Stimulated activated CD8-positive, alpha-beta memory T cell treated with anti-CD3 and anti-CD28 coated beads, Interleukin-7, amount 100 ng/mL, for 4 hours (primary cell): Measurements from ENCODE around the gene MFSD2A.
A peak's percentile ranks its signal among the peaks of the same experiment; 100 is the strongest.
"Not testable (repeated sequence)": the region's sequence is repeated elsewhere in the genome, so short reads cannot be mapped to it uniquely, and the experiment has no call there.

Experiments used
- DNase-seq, 2 donors: peaks; one replicate each; pipeline ENCODE4 v3.0.0-alpha.2; 2020; ENCODE audit warnings: low read depth in 2 of 2

MFSD2A gene

DNA sequence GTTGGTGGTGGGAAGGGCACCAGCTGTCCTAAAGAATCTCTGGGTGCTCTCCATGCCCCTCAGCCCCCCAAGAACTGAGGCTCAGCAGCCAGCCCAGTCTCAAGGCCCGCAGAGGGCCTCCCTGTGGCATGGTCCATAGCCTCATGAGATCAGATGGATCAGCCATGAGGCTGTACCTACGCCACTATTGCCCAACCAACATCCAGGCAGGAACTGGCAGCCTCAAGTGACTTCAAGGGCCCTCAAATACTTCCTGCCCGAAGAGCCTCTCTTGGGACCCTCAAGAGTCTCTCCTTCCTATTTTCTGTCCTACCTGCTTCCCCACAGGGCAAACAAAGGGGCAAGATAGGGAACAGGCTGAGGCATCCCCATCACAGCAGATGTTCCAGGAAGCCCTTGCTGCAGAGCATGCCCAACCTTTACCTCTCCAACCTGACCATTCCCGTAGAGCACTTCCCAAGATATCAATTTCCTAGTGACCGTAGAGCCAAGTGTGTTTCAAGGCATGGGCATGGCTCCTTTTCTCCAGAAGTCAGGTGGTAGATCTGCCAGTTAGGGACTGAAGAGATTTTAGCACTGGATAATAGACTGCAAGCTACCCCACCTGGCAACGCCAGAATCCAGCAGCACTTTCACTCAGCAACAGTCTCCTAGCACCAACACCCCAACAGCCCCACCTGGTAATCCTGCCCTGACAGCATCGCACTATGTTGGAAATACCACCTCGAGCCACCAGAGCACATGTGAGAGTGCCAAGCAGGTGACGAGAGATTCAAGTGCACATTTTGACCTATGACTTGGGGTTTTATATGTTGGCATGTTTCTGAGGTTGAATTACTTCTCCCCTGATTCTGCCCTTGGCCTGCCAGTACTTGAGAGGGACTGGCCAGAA is 13.7 kb upstream of the MFSD2A start:
- DNase-seq, result no peak

DNA sequence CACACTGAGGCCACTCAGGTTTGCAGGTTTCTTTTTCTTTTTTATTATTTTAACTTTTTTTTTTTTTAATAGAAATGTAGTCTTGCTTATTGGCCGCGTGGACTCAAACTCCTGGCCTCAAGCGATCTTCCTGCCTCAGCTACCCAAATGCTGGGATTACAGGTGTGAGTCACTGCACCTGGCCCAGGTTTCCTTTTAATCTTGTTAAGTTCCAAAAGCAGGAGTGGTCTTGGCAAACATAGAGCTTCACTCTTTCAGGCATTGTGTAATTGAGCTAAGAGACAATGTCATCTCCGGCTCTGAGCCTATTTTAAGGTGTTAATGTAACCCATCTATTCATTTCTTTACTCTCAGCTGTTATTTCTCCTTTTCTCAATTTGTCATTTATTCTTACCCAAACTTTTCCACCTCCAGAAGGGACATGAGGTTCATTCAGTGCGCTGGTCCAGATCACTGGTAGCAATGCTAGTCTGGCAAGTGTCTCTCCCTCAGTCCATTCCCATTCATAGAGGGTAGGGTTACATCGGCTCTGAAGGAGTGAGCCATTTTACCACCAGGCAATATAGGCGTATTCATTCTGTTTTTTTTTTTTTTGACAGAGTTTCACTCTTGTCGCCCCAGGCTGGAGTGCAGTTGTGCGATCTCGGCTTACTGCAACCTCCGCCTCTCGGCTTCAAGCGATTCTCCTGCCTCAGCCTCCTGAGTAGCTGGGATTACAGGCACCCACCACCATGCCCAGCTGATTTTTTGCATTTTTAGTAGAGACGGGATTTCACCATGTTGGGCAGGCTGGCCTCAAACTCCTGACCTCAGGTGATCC is 11.3 kb upstream of the MFSD2A start:
- DNase-seq, result no peak

- no peak for DNase-seq
Observed at GRCh38 chr1:39944410-39945112, 10.4 kb upstream of the MFSD2A start.

GRCh38 chr1:39946216-39946615 is 8.7 kb upstream of the MFSD2A start:
- DNase-seq, result no peak

GRCh38 chr1:39947260-39947659 is 7.7 kb upstream of the MFSD2A start:
- DNase-seq, result no peak

DNA sequence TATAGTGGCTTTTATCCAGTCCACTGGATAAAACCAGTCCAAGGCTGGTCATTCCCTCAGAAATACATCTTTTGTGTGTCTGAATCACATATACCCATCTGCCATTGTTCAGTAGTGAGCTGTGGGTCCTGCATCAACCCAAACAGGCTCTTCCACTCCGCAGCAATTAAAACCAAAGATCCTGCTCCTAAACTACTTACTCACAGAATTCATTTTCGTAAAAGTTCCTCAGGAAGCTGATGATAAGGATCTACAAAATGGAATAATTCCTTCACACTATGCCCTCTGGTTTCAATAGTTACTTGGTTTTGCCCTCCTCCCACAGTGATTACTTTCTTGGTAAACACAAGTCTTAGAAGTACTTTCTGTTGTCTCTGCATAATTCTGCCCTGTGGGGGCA is 5.1 kb upstream of the MFSD2A start:
- no peak for DNase-seq

GRCh38 chr1:39951926-39952325 is 3.0 kb upstream of the MFSD2A start:
- DNase-seq, result no peak

DNA sequence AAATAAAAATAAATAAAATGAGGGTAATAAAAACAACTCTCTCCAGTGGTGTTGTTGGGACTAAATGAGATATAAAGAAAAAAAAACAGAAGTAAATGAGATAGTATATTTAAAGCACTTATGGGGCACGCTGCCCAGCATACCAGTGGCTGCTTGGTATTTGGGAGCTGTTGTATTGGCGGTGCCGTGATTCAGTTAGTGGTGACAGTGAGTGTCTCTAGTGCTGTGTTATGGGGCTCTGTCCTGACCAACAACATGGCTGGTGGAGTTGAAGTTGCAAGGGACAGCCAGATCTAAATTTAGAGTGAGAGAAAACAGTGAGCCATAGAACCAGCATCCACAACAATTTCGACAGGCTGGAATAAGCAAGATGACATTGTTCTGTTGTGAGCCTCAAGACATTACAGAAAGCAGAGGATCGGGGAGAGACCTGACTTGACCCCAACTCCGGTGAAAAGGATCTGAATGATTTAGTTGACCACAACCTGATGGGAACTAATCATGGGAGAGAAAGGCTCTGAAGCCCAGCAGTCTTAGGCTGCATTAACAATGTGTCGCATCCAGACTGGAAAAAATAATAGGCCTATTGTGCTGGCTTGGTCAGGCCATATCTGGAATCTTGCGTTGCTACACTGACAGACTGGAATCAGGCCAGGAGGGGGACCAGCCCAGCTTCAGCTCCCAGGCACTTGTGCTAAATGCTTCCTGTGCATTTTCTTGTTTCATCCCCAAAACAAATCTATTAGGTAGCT is 2.4 kb upstream of the MFSD2A start:
- no peak for DNase-seq

- DNase-seq, result no peak
Observed at GRCh38 chr1:39954324-39954869, 548 bp upstream of the MFSD2A start.

DNA sequence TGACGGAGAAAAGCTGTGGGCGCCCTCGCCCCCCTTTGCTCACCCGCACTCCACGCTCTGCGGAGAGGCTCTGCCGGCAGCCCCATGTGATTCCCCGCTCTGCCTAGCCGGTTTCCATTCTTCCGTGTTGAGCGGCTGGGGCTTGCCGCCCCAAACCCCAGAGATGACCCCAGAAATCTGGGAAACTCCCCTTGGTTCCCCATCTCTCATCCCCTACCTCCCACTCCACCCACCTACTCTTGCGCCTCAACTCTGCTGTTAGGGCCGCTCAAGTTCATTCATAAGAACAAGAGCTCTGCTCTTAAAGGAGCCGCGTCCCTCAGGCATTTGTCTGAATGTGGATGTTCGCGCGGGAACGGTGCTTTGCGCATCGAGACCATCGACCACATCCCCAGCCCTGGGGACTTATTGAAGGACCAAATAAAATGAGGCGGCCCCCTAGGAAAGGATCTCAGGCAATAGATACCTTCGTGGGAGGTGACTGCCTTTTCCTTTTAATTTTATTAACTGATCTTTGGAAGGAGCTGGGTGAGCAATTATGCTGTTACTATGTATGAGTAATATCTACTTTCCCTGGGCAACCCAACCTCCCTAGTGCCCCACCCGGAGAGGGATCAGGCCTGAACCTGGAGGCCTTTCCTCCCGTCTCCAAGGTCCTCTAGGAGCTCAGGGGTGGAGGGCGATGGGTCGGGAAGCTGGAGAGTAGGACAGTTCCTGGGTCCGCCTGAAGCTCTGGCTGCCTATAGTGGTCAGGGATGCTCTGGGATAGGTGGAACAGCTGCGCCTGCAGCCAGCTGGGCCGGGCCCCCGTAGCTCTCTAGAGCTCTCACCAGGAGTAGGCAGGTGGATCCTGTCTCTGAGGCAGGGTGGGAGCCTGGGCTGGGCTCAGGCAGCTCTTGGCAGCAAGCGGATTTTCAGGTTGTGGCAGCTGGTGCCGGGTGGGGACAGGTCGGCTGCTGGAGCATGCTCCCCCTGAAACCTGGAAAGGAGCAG is 898 bp downstream of the MFSD2A start:
- DNase-seq, result peak; percentile 64 to 66

- DNase-seq, result no peak
Observed at GRCh38 chr1:39957299-39958015, 2.5 kb downstream of the MFSD2A start.

DNA sequence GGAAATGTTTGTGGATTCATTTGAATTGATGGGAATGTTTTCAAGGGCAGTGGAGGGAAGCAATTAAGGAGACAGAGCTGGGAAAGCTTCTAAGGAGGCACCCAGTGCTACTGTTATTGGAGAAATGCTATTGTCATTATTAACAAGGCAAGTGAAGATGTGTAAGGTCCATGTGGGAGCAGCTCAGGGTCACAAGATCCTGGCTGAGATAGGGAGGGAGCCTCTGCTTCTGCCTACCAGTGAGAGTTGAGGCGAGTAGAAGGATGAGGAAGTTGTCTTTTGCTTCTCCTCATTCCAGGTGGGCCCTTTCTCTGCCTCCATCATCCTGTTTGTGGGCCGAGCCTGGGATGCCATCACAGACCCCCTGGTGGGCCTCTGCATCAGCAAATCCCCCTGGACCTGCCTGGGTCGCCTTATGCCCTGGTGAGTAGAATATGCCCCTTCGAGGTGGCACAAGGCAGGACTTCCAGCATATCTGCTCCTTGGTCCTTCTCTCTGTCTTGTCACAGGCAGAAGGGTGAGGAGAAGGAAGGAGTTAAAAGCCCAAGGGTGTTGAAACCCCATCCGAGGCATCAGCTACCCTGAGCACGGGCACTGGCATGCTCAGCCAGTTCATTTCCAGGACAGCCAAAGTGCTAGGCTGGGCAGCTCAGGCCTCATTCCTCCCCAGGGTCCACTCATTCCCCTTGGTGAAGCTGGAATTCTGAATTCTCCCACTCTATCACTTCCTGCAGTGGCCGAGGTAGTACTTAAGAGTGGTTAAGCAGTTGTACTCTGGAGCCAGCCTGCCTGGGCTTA is 3.7 kb downstream of the MFSD2A start:
- no peak for DNase-seq

- DNase-seq, result no peak
Observed at GRCh38 chr1:39959651-39960333, 4.8 kb downstream of the MFSD2A start.

GRCh38 chr1:39960431-39960958 is 5.5 kb downstream of the MFSD2A start:
- no peak for DNase-seq

GRCh38 chr1:39962450-39962825 is 7.5 kb downstream of the MFSD2A start:
- no peak for DNase-seq

GRCh38 chr1:39962964-39963363 is 8.0 kb downstream of the MFSD2A start:
- not testable (repeated sequence) for DNase-seq

GRCh38 chr1:39964552-39964951 is 9.6 kb downstream of the MFSD2A start:
- DNase-seq, result no peak

DNA sequence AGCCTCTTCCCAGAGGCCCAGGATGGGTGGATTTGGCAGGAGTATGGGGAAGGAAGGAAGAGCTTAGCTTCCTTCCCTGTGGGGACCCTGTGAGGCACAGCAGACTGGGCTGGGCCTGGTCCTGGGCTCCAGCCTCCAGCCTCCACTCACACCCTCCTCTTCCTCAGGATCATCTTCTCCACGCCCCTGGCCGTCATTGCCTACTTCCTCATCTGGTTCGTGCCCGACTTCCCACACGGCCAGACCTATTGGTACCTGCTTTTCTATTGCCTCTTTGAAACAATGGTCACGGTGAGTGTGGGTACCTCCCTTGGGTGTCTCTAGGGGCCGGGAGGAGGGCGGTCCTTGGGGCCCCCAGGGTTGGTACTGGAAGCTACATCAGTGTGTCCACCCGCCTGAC is 10.1 kb downstream of the MFSD2A start:
- DNase-seq, result no peak
